HEK293T (cell line): ENCODE measurements around the gene TEX55.
"Not testable (repeated sequence)": the region's sequence is repeated elsewhere in the genome, so short reads cannot be mapped to it uniquely, and the experiment has no call there.

Experiments used
- ARNT ChIP-seq: fragments of 450-650 bp; IDR thresholded peaks from 2 replicates; pipeline ENCODE4 v1.6.1; 2017; ENCODE audit warnings: mild to moderate bottlenecking
- BHLHE40 ChIP-seq: fragments of 450-650 bp; IDR thresholded peaks from 2 replicates; pipeline ENCODE4 v1.6.1; 2016; ENCODE audit warnings: mild to moderate bottlenecking, moderate library complexity, borderline replicate concordance
- CTBP1 ChIP-seq: fragments of 450-650 bp; IDR thresholded peaks from 2 replicates; pipeline ENCODE4 v1.6.1; 2016; ENCODE audit warnings: borderline replicate concordance
- ELF4 ChIP-seq: fragments of 450-650 bp; IDR thresholded peaks from 2 replicates; pipeline ENCODE4 v1.6.1; 2017; ENCODE audit warnings: antibody characterized with exemption
- FOXA1 ChIP-seq: fragments of 450-650 bp; IDR thresholded peaks from 2 replicates; pipeline ENCODE4 v1.6.1; 2016; ENCODE audit warnings: mild to moderate bottlenecking
- FOXK2 ChIP-seq: fragments of 450-650 bp; IDR thresholded peaks from 2 replicates; pipeline ENCODE4 v1.6.1; 2016; ENCODE audit warnings: mild to moderate bottlenecking
- FOXM1 ChIP-seq: fragments of 450-650 bp; IDR thresholded peaks from 2 replicates; pipeline ENCODE4 v1.6.1; 2017; ENCODE audit warnings: mild to moderate bottlenecking, borderline replicate concordance
- HDGF ChIP-seq: fragments of 450-650 bp; IDR thresholded peaks from 2 replicates; pipeline ENCODE4 v1.6.1; 2017; ENCODE audit warnings: antibody characterized with exemption, borderline replicate concordance
- NFRKB ChIP-seq: fragments of 450-650 bp; IDR thresholded peaks from 2 replicates; pipeline ENCODE4 v1.6.1; 2016; ENCODE audit warnings: mild to moderate bottlenecking, moderate library complexity
- SP1 ChIP-seq: fragments of 450-650 bp; IDR thresholded peaks from 2 replicates; pipeline ENCODE4 v1.6.1; 2017
- SUZ12 ChIP-seq: fragments of 450-650 bp; IDR thresholded peaks from 2 replicates; pipeline ENCODE4 v1.6.1; 2016; ENCODE audit warnings: mild to moderate bottlenecking
- TARDBP ChIP-seq: fragments of 450-650 bp; IDR thresholded peaks from 2 replicates; pipeline ENCODE4 v1.6.1; 2016
- ZNF384 ChIP-seq: fragments of 450-650 bp; IDR thresholded peaks from 2 replicates; pipeline ENCODE4 v1.6.1; 2016
- TF ChIP-seq, protein P1 (sequence below): fragments of 450-650 bp; IDR thresholded peaks from 2 replicates; pipeline ENCODE4 v1.6.1; 2016

DNA sequence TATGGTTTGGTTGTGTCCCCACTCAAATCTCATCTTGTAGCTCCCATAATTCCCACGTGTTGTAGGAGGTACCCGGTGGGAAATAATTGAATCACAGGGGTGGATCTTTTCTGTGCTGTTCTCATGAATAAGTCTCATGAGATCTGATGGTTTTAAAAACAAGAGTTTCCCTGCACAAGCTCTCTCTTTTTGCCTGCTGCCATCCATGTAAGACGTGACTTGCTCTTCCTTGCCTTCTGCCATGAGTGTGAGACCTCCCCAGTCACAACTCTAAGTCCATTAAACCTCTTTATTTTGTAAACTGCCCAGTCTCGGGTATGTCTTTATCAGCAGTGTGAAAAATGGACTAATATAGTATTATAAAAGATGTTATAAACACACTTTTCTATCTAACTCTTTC is 6.6 kb upstream of the TEX55 start:
- not testable (repeated sequence) for TF ChIP-seq NFRKB, SUZ12, BHLHE40, FOXK2, CTBP1, FOXM1, FOXA1, TARDBP, ZNF384, SP1, HDGF, ELF4, ARNT
- TF ChIP-seq, protein P1, sequence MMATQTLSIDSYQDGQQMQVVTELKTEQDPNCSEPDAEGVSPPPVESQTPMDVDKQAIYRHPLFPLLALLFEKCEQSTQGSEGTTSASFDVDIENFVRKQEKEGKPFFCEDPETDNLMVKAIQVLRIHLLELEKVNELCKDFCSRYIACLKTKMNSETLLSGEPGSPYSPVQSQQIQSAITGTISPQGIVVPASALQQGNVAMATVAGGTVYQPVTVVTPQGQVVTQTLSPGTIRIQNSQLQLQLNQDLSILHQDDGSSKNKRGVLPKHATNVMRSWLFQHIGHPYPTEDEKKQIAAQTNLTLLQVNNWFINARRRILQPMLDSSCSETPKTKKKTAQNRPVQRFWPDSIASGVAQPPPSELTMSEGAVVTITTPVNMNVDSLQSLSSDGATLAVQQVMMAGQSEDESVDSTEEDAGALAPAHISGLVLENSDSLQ, result not testable (repeated sequence)
